Lung microvascular endothelial cell (primary cell): ENCODE results near the gene PDSS2. TPM values are rescaled to one million over a fixed set of nuclear protein-coding genes. Genes with fewer than 3 reads are reported as not detected.
"Not testable (repeated sequence)": the region's sequence is repeated elsewhere in the genome, so short reads cannot be mapped to it uniquely, and the experiment has no call there.

Experiments
- DNase-seq, 2 donors: peaks; one replicate each; pipeline versions ENCODE4 v3.0.0 to v3.0.0-alpha.2; 2010; ENCODE audit warnings: low read depth in 2 of 2
- total RNA-seq: library from RNA; depleted of rRNA; stranded (reverse); fragments of >200 nt; gene quantifications from 2 replicates; pipeline ENCODE4 v1.2.1, GENCODE V29; 2014

The PDSS2 gene
- total RNA-seq, 1 donor from 2014 or later = 4.8 TPM

- not testable (repeated sequence) for DNase-seq
These were observed 16.5 kb upstream of the PDSS2 start for GRCh38 chr6:107475826-107476225.

DNA sequence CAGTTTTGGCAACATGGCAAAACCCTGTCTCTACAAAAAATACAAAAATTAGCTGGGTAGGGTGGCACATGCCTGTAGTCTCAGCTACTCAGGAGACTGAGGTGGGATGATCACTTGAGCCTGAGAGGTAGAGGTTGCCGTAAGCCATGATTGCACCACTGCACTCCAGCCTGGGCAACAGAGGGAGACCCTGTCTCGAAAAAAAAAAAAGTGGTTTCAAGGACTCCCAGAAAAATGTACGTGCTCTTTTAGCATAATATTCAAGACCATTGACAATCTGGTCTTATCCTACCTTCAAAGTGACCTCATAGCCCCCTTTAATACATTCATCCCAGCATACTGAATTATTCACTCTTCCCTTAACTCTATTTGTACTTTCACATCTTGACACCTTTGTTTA lies 16.0 kb upstream of the PDSS2 start:
- DNase-seq = not testable (repeated sequence)

DNA sequence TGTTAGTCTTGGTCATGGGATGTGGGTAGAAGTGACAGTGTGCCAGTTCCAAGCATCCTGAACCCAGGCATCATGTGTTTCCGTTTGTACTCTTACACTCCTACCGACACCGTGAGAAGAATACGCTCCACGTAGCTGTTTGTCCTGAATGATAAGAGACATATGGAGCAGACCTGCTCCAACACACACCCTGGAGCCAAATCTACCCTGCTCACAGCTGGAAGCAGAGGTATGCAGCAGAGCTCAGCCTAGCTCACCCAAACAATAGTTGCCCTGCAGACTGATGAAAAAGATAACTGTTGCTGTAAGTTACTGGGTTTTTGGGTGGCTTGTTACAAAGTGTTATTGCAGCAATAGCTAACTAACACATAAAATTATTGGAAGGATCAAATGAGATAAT lies 14.3 kb upstream of the PDSS2 start:
- DNase-seq = no peak

DNA sequence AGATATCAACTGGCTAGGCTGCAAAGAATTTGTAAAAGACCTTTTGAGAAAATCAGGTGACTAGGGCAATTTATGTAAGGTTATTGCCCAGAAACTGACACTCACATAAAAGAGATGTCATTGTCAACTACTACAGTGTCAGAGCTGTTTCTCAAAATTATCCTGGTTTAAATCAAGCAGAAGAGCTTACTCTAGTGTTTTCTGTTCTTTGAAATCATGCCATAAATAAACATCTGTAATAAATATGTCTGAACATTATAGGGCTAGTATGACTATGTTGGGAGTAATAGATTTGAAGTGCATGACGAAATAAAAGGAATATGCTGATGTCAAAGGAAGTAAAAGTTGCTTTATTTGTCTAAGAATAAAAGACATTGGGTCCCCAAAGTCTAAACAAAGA lies 11.0 kb upstream of the PDSS2 start:
- no peak for DNase-seq

GRCh38 chr6:107466062-107466461 lies 6.7 kb upstream of the PDSS2 start:
- DNase-seq = no peak

DNA sequence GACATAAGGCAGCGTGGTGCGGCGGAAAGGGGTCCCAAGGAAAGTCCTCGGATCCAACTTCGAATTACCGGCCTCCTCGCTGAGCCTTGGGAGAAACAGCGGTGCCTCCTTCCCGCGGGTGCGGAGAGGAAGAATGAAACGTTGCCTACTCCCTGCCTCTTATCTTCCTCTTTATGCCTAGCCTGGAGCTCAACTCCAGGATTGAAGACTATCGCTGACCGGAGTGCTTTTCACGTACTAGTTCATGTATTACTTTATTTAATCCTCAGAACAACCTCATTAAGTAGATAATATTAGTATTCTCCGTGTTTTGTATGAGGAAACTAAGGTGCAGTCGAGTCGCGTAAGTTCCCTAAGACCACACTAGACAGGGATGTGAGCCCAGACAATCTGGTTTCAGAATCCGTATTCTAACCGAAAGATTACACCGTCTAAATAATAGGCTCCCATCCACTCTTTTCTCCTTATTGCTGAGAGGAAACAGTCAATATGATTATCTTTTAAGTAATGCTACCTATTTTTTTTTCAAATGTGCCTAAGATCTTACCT lies 793 bp upstream of the PDSS2 start:
- DNase-seq = no peak

- DNase-seq = peak; percentile 15 to 30
These were observed 587 bp downstream of the PDSS2 start for GRCh38 chr6:107458672-107459282.

- DNase-seq = no peak
These were observed 10.6 kb downstream of the PDSS2 start for GRCh38 chr6:107448776-107449175.

GRCh38 chr6:107447663-107448216 lies 11.6 kb downstream of the PDSS2 start:
- DNase-seq = no peak

DNA sequence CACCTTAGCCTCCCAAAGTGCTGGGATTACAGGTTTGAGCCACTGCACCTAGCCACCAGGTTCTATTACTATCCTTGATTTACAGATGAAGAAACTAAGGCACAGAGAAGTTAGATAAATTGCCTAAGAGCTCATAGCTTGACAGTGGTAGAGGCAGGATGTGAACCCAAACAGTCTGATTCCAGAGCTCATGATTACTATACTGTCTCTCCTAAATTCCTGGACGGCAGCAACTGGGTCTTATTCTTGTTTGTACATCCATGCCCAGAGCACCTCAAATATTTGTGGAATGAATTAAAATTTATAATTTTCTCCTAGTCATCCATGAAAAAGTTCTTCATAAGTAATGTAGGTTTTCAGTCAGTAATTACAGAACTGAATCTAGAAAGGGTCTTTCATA lies 15.1 kb downstream of the PDSS2 start:
- DNase-seq = no peak

- peak in 1 of 2 donors; percentile 46 for DNase-seq
These were observed 15.6 kb downstream of the PDSS2 start for GRCh38 chr6:107443608-107444267.

DNA sequence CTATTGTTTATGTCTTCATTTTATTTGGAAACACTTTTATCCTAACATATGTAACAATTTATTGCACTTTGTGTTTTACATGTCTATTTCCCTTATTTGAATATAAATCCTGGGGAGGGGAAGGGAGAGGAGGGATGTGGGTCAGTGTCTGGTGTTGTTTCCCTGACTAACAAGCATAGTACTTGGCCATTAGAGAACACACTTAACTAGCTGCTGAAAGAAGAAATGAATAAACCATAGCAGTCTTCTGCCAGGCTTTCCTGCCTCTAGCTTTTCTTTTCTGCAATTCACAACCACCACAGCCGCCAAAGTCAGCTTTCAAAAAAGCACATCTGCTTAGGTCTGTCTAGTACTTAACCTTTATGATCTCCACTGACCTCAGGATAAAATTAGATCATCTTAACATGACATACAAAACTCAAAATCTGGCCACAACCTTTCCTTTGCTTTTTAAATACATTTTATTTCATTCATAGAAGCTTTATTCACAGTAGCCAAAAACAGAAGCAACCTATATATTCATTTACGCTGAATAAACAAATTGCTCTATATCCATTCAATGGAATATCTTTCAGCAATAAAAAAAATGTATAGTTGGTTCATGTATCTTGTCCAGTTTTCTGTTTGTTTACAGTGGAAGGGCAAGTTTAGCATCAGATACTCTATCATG lies 16.3 kb downstream of the PDSS2 start:
- DNase-seq = no peak

GRCh38 chr6:107441682-107442081 lies 17.7 kb downstream of the PDSS2 start:
- no peak for DNase-seq

DNA sequence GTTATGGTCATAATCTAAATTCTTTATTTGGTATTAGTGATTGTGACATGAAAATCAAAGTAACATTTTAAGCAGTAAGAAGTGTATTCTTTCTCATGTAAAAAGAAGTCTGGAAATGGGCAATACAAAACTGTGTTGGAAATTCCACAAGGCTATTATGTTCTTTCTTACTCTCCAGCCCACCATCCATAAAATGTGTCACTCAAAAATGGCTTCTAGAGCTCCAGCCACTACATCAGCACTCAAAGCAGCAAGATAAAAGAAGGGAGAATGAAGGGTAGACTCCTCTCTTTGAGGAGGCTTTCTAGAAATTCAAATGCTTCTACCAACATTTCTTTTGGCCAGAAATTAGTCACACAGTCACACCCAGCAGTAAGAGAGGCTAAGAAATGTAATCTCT lies 18.4 kb downstream of the PDSS2 start:
- DNase-seq = no peak

- no peak for DNase-seq
These were observed 20.0 kb downstream of the PDSS2 start for GRCh38 chr6:107439406-107439805.

GRCh38 chr6:107437691-107438090 lies 21.7 kb downstream of the PDSS2 start:
- peak in 1 of 2 donors; percentile 19 for DNase-seq

GRCh38 chr6:107436881-107437280 lies 22.5 kb downstream of the PDSS2 start:
- no peak for DNase-seq

GRCh38 chr6:107435798-107436197 lies 23.6 kb downstream of the PDSS2 start:
- DNase-seq = peak; percentile 5 to 9

GRCh38 chr6:107434812-107435211 lies 24.6 kb downstream of the PDSS2 start:
- DNase-seq = no peak

DNA sequence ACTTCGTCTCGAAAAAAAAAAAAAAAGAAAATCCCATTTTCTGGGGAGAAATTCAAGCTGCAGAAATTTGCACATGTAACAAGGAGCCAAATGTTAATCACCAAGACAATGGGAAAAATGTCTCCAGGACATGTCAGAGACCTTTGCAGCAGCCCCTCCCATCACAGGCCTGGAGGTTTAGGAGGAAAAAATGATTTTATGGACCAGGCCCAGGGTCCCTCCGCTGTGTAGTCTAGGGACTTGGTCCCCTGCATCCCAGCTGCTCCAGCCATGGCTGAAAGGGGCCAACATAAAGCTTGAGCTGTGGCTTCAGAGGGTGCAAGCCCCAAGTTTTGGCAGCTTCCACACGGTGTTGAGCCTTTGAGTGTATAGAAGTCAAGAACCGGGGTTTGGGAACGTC lies 33.4 kb downstream of the PDSS2 start:
- DNase-seq = not testable (repeated sequence)

DNA sequence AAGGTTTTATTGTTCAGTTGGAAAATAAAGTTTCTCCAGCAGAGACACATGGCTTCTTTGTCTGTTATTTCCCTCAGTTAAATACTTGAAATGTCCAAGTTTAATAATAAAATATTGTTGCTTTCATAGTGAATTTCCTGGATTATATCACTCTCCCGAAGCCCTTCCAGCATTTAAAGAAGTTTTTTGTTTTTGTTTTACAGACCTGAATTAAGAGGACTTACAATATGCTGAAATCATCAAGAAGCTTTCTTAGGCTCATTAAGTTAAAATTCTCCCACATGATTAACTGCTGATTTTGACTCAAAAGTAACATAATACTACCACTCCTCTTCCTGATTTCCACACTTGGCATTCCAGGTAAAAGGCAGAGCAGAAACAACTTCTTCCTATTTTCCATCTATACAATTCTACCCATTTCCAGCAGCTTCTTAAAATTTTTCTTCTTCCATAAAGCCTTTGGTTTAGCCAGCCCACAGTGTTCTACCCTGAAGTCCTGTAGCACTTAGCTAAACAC lies 35.8 kb downstream of the PDSS2 start:
- DNase-seq = no peak

DNA sequence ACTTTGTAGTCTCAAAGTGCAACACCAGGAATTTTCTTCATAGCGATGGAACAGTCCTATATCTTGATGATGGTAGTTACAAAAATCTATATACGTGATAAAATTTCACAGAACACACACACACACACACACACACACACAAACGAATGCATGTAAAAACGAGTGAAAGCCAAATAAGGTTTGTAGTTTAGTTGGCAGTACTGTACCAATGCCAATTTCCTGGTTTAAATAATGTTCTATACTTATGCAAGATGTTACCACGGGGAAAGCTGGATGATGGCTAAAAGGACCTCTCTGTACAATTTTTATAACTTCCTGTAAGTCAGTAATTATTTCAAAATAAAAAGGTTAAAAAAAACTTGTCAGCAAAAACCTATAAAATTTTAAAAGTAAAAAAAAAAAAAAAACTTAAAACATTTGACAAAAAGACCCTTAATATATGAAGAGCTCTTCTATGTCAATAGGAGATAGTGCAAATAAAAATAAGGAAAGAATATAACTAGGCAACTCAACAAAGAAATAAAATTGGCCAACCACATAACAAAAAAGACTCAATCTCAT lies 37.6 kb downstream of the PDSS2 start:
- no peak for DNase-seq
